Transverse colon (tissue), 4 donors: Measurements from ENCODE around the gene NOTCH3. TPM values are rescaled to one million over a fixed set of nuclear protein-coding genes. Genes with fewer than 3 reads are reported as not detected.

ENCODE experiments used
- DNase-seq: peaks from one replicate; pipeline ENCODE4 v3.0.0-alpha.2; 2019
- H3K27ac ChIP-seq, 4 donors: fragments of 200-600 bp; sonication (generic); 2 replicates each; pipeline ENCODE4 v1.5.1; 2016 to 2018; ENCODE audit warnings: inconsistent platforms in 4 of 4
- H3K27me3 ChIP-seq: fragments of 200-600 bp; sonication (generic); 2 replicates; pipeline ENCODE4 v1.5.1; 2017; ENCODE audit warnings: inconsistent platforms
- H3K36me3 ChIP-seq, 4 donors: fragments of 200-600 bp; sonication (generic); 2 replicates each; pipeline ENCODE4 v1.5.1; 2017 to 2019; ENCODE audit warnings: inconsistent platforms in 4 of 4
- H3K4me1 ChIP-seq, 4 donors: fragments of 200-600 bp; sonication (generic); 2 replicates each; pipeline ENCODE4 v1.5.1; 2017 to 2020; ENCODE audit warnings: inconsistent platforms in 4 of 4
- H3K4me3 ChIP-seq, 4 donors: fragments of 200-600 bp; sonication (generic); 1 replicate in 1 of 4; 2 replicates in 3 of 4; pipeline versions ENCODE4 v1.5.1 to v1.6.1; 2017 to 2019; ENCODE audit warnings: inconsistent platforms in 4 of 4
- H3K9me3 ChIP-seq, 2 donors: fragments of 200-600 bp; sonication (generic); 2 replicates each; pipeline ENCODE4 v1.5.1; 2017 to 2019; ENCODE audit warnings: inconsistent platforms in 2 of 2
- EP300 ChIP-seq: sonication (generic); formaldehyde crosslinking; IDR thresholded peaks from one replicate; pipeline ENCODE4 v1.6.1; 2017; ENCODE audit warnings: antibody characterized with exemption, low read depth
- POLR2A ChIP-seq: fragments of 450-650 bp; IDR thresholded peaks from one replicate; pipeline ENCODE4 v1.6.1; 2016; ENCODE audit warnings: antibody characterized with exemption, mild to moderate bottlenecking, moderate library complexity
- POLR2AphosphoS5 ChIP-seq, 3 donors: sonication (generic); formaldehyde crosslinking; IDR thresholded peaks; one replicate each; pipeline ENCODE4 v1.6.1; 2016; ENCODE audit warnings: antibody characterized with exemption in 3 of 3
- WGBS, 2 donors: methylation state at CpG; one replicate each; pipeline ENCODE4 v1.1.5; 2018; ENCODE audit warnings: low coverage in 1 of 2; 5-methylcytosine and 5-hydroxymethylcytosine counted together
- in situ Hi-C, 4 donors: fragments of 200-750 bp; cut with MboI; loops; one replicate each; pipeline versions ENCODE4 v1.15.0 to v1.15.1; 2017; ENCODE audit warnings: low sequenced_read_pairs in 3 of 4, low pct_ligation_motif_present in 1 of 4, low pct_unique_long_range_greater_than_20kb in 1 of 4
- intact Hi-C: fragments of 100-400 bp; cut with DNase I; formaldehyde crosslinking; loops from one replicate; pipeline ENCODE4 v1.15.1; 2023; ENCODE audit warnings: low total_unique reads
- total RNA-seq, 4 donors: library from RNA; depleted of rRNA; stranded (reverse); fragments of >200 nt; gene quantifications; one replicate each; pipeline ENCODE4 v1.1.0, GENCODE V29; 2016
- TF ChIP-seq, protein P1 (sequence below), 5 experiments: fragments of 200-600 bp in 3 of 5; fragments of 450-650 bp in 2 of 5; sonication (generic) in 3 of 5; IDR thresholded peaks; 1 replicate in 2 of 5; 2 replicates in 3 of 5; pipeline ENCODE4 v1.5.1; 2016 to 2017; ENCODE audit warnings: antibody characterized with exemption in 5 of 5, inconsistent platforms in 3 of 5, mild to moderate bottlenecking in 2 of 5, moderate library complexity in 1 of 5

NOTCH3 gene
- total RNA-seq, 4 donors from 2014 or later: 2.2 to 16.3 (median 4.7) TPM

DNA sequence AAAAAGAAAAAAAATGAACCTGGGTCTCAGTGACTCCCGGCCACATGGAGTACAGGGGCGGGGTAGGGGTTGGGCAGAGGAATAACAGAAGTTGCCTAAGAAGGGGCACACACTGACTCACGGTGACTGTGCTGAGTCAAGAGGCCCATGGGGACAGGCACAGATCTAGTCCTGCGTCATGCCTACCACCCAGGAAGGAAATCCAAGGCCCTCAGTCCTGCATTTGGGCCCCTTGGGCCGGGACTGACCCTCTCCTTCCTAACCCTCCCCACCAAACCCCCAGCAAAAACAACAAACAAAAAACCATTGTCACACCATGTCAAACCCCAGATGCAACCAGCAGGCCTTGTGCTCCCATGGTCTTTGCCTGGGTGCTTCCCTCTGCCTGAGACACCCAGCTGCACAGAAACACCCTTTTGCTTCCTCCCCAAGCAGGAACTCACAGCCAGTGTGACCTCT lies 9.6 kb upstream of the NOTCH3 start:
- Histone ChIP-seq H3K9me3 (no peaks in the 10 kb centered on the region), H3K4me3 (no peak overlapping the region), H3K27ac (peak overlapping the region in 1 of 4 donors; percentile 12), H3K4me1 (no peaks in the 10 kb centered on the region), H3K36me3 (no peaks in the 10 kb centered on the region), H3K27me3 (peaks cover 1% of the 10 kb centered on the region)
- 63 to 83% methylated on average over 1 to 5 of the region's 5 CpGs for WGBS, 2 donors
- no peak for DNase-seq
- in situ Hi-C loops: no loop called here
- intact Hi-C loops: no loop called here
- no peak for TF ChIP-seq EP300
- TF ChIP-seq, protein P1, sequence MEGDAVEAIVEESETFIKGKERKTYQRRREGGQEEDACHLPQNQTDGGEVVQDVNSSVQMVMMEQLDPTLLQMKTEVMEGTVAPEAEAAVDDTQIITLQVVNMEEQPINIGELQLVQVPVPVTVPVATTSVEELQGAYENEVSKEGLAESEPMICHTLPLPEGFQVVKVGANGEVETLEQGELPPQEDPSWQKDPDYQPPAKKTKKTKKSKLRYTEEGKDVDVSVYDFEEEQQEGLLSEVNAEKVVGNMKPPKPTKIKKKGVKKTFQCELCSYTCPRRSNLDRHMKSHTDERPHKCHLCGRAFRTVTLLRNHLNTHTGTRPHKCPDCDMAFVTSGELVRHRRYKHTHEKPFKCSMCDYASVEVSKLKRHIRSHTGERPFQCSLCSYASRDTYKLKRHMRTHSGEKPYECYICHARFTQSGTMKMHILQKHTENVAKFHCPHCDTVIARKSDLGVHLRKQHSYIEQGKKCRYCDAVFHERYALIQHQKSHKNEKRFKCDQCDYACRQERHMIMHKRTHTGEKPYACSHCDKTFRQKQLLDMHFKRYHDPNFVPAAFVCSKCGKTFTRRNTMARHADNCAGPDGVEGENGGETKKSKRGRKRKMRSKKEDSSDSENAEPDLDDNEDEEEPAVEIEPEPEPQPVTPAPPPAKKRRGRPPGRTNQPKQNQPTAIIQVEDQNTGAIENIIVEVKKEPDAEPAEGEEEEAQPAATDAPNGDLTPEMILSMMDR (IDR thresholded peaks at IDR 0.05): no peak
- TF ChIP-seq POLR2AphosphoS5 (IDR thresholded peaks at IDR 0.05): no peak
- TF ChIP-seq POLR2A: no peak

- in situ Hi-C loops (no loop called here), intact Hi-C loops (no loop called here)
- Histone ChIP-seq H3K36me3 (no peaks in the 10 kb centered on the region), H3K4me1 (peaks cover 9 to 22% (median 16%) of the 10 kb centered on the region in 4 donors), H3K9me3 (no peaks in the 10 kb centered on the region), H3K27ac (no peak overlapping the region), H3K27me3 (peaks cover 63% of the 10 kb centered on the region), H3K4me3 (no peak overlapping the region)
- TF ChIP-seq POLR2AphosphoS5 (IDR thresholded peaks at IDR 0.05) (no peak), EP300 (no peak), POLR2A (no peak)
- TF ChIP-seq, protein P1 (IDR thresholded peaks at IDR 0.05): no peak
- DNase-seq: no peak
- 88 to 90% methylated on average over 3 to 18 of the region's 18 CpGs for WGBS, 2 donors
These were observed 704 bp upstream of the NOTCH3 start for GRCh38 chr19:15201374-15202023.

GRCh38 chr19:15199661-15200552 lies 888 bp downstream of the NOTCH3 start:
- TF ChIP-seq, protein P1 (IDR thresholded peaks at IDR 0.05): no peak
- no peak for TF ChIP-seq POLR2A
- no peak for TF ChIP-seq EP300
- TF ChIP-seq POLR2AphosphoS5 (IDR thresholded peaks at IDR 0.05): no peak
- H3K9me3 ChIP-seq: no peaks in the 10 kb centered on the region
- peaks cover 13 to 37% (median 23%) of the 10 kb centered on the region in 4 donors for H3K4me1 ChIP-seq
- no peaks in the 10 kb centered on the region for H3K36me3 ChIP-seq
- H3K4me3 ChIP-seq: peak overlapping the region in 3 of 4 donors; percentile 16 to 40 (median 31)
- intact Hi-C loops (no loop called here), in situ Hi-C loops (no loop called here)
- no peak for DNase-seq
- 8% methylated on average over 25 of the region's 82 CpGs; no CpG with 5 or more reads in 1 of the 2 donors for WGBS, 2 donors
- peaks cover 73% of the 10 kb centered on the region for H3K27me3 ChIP-seq
- peak overlapping the region; percentile 15 to 41 (median 20) for H3K27ac ChIP-seq

GRCh38 chr19:15198951-15199660 lies 1.7 kb downstream of the NOTCH3 start:
- Histone ChIP-seq H3K27me3 (peaks cover 81% of the 10 kb centered on the region), H3K4me3 (no peak overlapping the region), H3K27ac (peak overlapping the region in 1 of 4 donors; percentile 18), H3K36me3 (no peaks in the 10 kb centered on the region), H3K9me3 (no peaks in the 10 kb centered on the region), H3K4me1 (peaks cover 13 to 37% (median 23%) of the 10 kb centered on the region in 4 donors)
- 64 to 78% methylated on average over 3 to 15 of the region's 15 CpGs for WGBS, 2 donors
- in situ Hi-C loops (no loop called here), intact Hi-C loops (no loop called here)
- TF ChIP-seq POLR2A (no peak), POLR2AphosphoS5 (IDR thresholded peaks at IDR 0.05) (no peak), EP300 (no peak)
- TF ChIP-seq, protein P1 (IDR thresholded peaks at IDR 0.05): no peak
- DNase-seq: no peak
